K562 (cell line): ENCODE data around the gene GTF3C4. TPM values are rescaled to one million over a fixed set of nuclear protein-coding genes. Genes with fewer than 3 reads are reported as not detected.
A peak's percentile ranks its signal among the peaks of the same experiment; 100 is the strongest.

ENCODE experiments used
- ATAC-seq: fragments of 200-7000 bp; cut with Tn5 transposase; 3 replicates; pipeline ENCODE4 v1.9.1; 2020; ENCODE audit warnings: moderate library complexity
- BruUV-seq: library from RNA; stranded (reverse); fragments of 400-500 nt; replicated peaks from 2 replicates; lab custom pipeline; 2021; lab: Mats Ljungman, UMichigan
- CTCF ChIA-PET: fragments of 300-600 bp; formaldehyde crosslinking; extraction: SDS; loops from one replicate; lab custom pipeline; 2021; ENCODE audit warnings: low intra/inter-chr PET ratio; lab: Yijun Ruan, JAX
- POLR2A ChIA-PET: fragments of 300-600, 350-650 bp; sonication (Branson Sonifier 250); formaldehyde crosslinking; extraction: SDS; loops from one replicate; lab custom pipeline; 2021; ENCODE audit warnings: antibody characterized with exemption, inconsistent platforms; lab: Yijun Ruan, JAX
- DNase-seq, 4 experiments: peaks; one replicate each; pipeline versions ENCODE4 v3.0.0 to v3.0.0-alpha.2; 2011 to 2018; ENCODE audit warnings: low spot score in 3 of 4, mixed read lengths in 3 of 4; ENCODE audit errors: extremely low read depth in 1 of 4
- FAIRE-seq: peaks from 2 replicates; lab custom pipeline; 2011; peaks lifted over from hg19 to GRCh38; lab: Jason Lieb, UNC
- H2AFZ ChIP-seq: 2 replicates; pipeline ENCODE4 v1.6.0; 2011; ENCODE audit warnings: low read depth, low read length, control low read depth, inconsistent platforms
- H3K27ac ChIP-seq: fragments of 200-600 bp; 3 replicates; pipeline ENCODE4 v1.8.0; 2011; ENCODE audit warnings: low read depth, mild to moderate bottlenecking, control low read depth, inconsistent platforms, low read length, moderate library complexity, mixed read lengths; ENCODE audit errors: extremely low read depth
- H3K27me3 ChIP-seq, 2 experiments: fragments of 300-600 bp in 1 of 2; 2 replicates in 1 of 2; 3 replicates in 1 of 2; pipeline versions ENCODE4 v1.6.0 to v1.8.0; 2011; ENCODE audit warnings: inconsistent platforms in 2 of 2, low read length in 2 of 2, mild to moderate bottlenecking in 1 of 2, mixed read lengths in 1 of 2, moderate library complexity in 1 of 2; ENCODE audit not compliant: control insufficient read depth in 2 of 2, insufficient read depth in 2 of 2
- H3K36me3 ChIP-seq: fragments of 300-600 bp; 3 replicates; pipeline ENCODE4 v1.8.0; 2011; ENCODE audit warnings: mild to moderate bottlenecking, low read length, inconsistent platforms; ENCODE audit not compliant: control insufficient read depth, insufficient read depth
- H3K4me1 ChIP-seq, 2 experiments: fragments of 200-600 bp in 1 of 2; replicated peaks in 1 of 2; 2 replicates in 1 of 2; 3 replicates in 1 of 2; pipeline versions ENCODE4 v1.5.1 to v1.8.0; 2011; ENCODE audit warnings: inconsistent platforms in 2 of 2, low read length in 2 of 2, mild to moderate bottlenecking in 1 of 2, mixed read lengths in 1 of 2, moderate library complexity in 1 of 2; ENCODE audit not compliant: control insufficient read depth in 2 of 2, insufficient read depth in 2 of 2
- H3K4me2 ChIP-seq: 2 replicates; pipeline ENCODE4 v1.6.1; 2011; ENCODE audit warnings: low read length, control low read depth, inconsistent platforms, mixed read lengths; ENCODE audit not compliant: insufficient read depth
- H3K4me3 ChIP-seq: fragments of 200-600 bp; sonication (generic), shearing (Covaris generic); 2 replicates; pipeline ENCODE4 v1.5.1; 2016; ENCODE audit warnings: control low read depth, inconsistent platforms
- H3K79me2 ChIP-seq: fragments of 200-600 bp; 3 replicates; pipeline ENCODE4 v1.8.0; 2011; ENCODE audit warnings: low read length, inconsistent platforms; ENCODE audit not compliant: control insufficient read depth, insufficient read depth
- H3K9ac ChIP-seq, 2 experiments: 2 replicates each; pipeline versions ENCODE4 v1.6.0 to v1.6.1; 2011; ENCODE audit warnings: low read depth in 2 of 2, low read length in 2 of 2, control low read depth in 1 of 2, inconsistent platforms in 1 of 2, mild to moderate bottlenecking in 1 of 2, mixed read lengths in 1 of 2; ENCODE audit not compliant: insufficient read depth in 1 of 2
- H3K9me1 ChIP-seq: one replicate; pipeline ENCODE4 v1.6.0; 2011; ENCODE audit warnings: inconsistent platforms, mild to moderate bottlenecking, low read length, moderate library complexity; ENCODE audit not compliant: control insufficient read depth, insufficient read depth
- H3K9me3 ChIP-seq: replicated peaks from 2 replicates; pipeline ENCODE4 v1.5.1; 2011; ENCODE audit warnings: low read depth, low read length, inconsistent platforms; ENCODE audit not compliant: control insufficient read depth, insufficient read depth
- H4K20me1 ChIP-seq: replicated peaks from 2 replicates; pipeline ENCODE4 v1.6.1; 2011; ENCODE audit warnings: low read length, inconsistent platforms, mixed read lengths; ENCODE audit not compliant: control insufficient read depth, insufficient read depth
- HDAC3 ChIP-seq: fragments of 450-650 bp; IDR thresholded peaks from 2 replicates; pipeline ENCODE4 v1.6.1; 2018; ENCODE audit warnings: borderline replicate concordance, mild to moderate bottlenecking, moderate library complexity; ENCODE audit not compliant: partially characterized antibody
- MYC ChIP-seq, 2 experiments: fragments of 250-450 bp in 1 of 2; sonication (Bioruptor Pico) in 1 of 2; IDR thresholded peaks; 2 replicates each; pipeline versions ENCODE4 v1.5.1 to v1.6.1; 2012 to 2021; ENCODE audit warnings: low read depth in 2 of 2, borderline replicate concordance in 1 of 2, improper control_type of control experiment in 1 of 2, low read length in 1 of 2, mild to moderate bottlenecking in 1 of 2, moderate library complexity in 1 of 2
- NFIX ChIP-seq: fragments of 250-450 bp; sonication (Bioruptor Pico); IDR thresholded peaks from 2 replicates; pipeline ENCODE4 v1.4.0; 2020; ENCODE audit warnings: low read depth, mild to moderate bottlenecking, moderate library complexity
- NFRKB ChIP-seq: fragments of 450-650 bp; IDR thresholded peaks from 2 replicates; pipeline ENCODE4 v1.6.1; 2016; ENCODE audit warnings: low read depth
- NFYB ChIP-seq: IDR thresholded peaks from 2 replicates; pipeline ENCODE4 v1.6.1; 2011; ENCODE audit warnings: mild to moderate bottlenecking, moderate library complexity; ENCODE audit not compliant: insufficient read length; ENCODE audit errors: extremely low read depth
- NUFIP1 ChIP-seq: fragments of 450-650 bp; IDR thresholded peaks from 2 replicates; pipeline ENCODE4 v1.6.1; 2018; ENCODE audit not compliant: partially characterized antibody
- ZKSCAN3 ChIP-seq: fragments of 250-450 bp; sonication (Bioruptor Pico); IDR thresholded peaks from 2 replicates; pipeline ENCODE4 v1.4.0; 2020
- ZNF79 ChIP-seq: fragments of 250-450 bp; sonication (Bioruptor Pico); IDR thresholded peaks from 2 replicates; pipeline ENCODE4 v1.4.0; 2020; ENCODE audit warnings: low read depth, mild to moderate bottlenecking, moderate library complexity
- WGBS: fragments of 100-300 bp; shearing (Covaris generic); methylation state at CpG from one replicate; pipeline ENCODE4 v1.1.6; 2016; ENCODE audit warnings: low coverage, mixed read lengths; ENCODE audit not compliant: insufficient coverage; ENCODE audit errors: missing lambda C conversion rate; 5-methylcytosine and 5-hydroxymethylcytosine counted together
- in situ Hi-C: fragments of 300-500 bp; cut with MboI; formaldehyde crosslinking; loops from 4 replicates; pipeline ENCODE4 v1.15.0; 2018; ENCODE audit warnings: inconsistent platforms, mixed read lengths
- intact Hi-C: fragments of 100-400 bp; cut with micrococcal nuclease; formaldehyde crosslinking; loops from 2 replicates; pipeline ENCODE4 v1.14.2; 2022
- polyA plus RNA-seq, 8 experiments: library from polyadenylated mRNA; depleted of rRNA in 4 of 8; stranded (reverse) in 5 of 8; unstranded in 3 of 8; fragments of >200 nt; fragmentation: Nextera tagmentation in 2 of 8; fragmentation: Illumina TruSeq in 1 of 8; extraction: Ambion mirVana in 2 of 8; extraction: Trizol in 1 of 8; gene quantifications; 2 replicates each; pipeline versions ENCODE4 v1.2.1 to v1.2.3, GENCODE V29; 2011 to 2014; ENCODE audit warnings: inconsistent platforms in 1 of 8, missing spikeins in 1 of 8
- total RNA-seq, 7 experiments: library from RNA; depleted of rRNA in 6 of 7; stranded (reverse); fragments of >200 nt in 6 of 7; fragmentation: Illumina TruSeq in 2 of 7; extraction: Trizol in 2 of 7; gene quantifications; 2 replicates each; pipeline versions ENCODE4 v1.2.1 to v1.2.3, GENCODE V29; 2011 to 2021; ENCODE audit warnings: low replicate concordance in 1 of 7
- TF ChIP-seq, protein P1 (sequence below), 2 experiments: fragments of 150-350 bp in 1 of 2; IDR thresholded peaks; 2 replicates each; pipeline ENCODE4 v1.6.1; 2012 to 2016; ENCODE audit warnings: low read depth in 2 of 2, low read length in 2 of 2, mild to moderate bottlenecking in 1 of 2, moderate library complexity in 1 of 2

The GTF3C4 gene
- total and polyA plus RNA-seq, 9 of the 15 experiments (the other 6 are each of a cell fraction or from before 2014, with no cell fraction given), result 3.9 to 20.0 (median 12.2) TPM

DNA sequence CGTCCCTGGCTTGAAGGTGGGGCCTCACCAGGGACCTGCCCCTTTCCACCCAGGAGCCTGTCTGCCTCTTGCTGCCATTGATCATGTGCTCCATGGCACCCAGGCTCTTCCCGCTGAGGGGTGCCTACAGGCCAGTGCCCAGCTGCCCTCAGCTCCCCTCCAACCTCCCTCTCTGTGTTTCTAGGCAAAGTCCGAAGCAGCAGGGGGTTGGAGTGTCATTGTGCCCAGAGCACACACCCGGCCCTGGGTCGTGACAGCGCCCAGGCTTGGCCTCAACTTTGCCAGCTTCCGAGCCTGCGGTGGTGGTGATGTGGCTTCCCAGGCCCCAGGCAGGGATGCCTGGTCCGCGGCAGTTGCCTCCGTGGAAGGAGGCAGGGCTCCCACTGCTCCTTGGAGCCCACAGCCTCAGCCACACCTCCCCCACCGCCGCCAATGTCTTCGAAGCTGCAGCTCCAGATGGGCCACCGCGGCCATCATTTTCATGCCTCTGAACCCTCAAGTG, 52.4 kb downstream of the GTF3C4 start:
- WGBS, result 2% methylated on average over 16 of the region's 16 CpGs
- DNase-seq (no peak), FAIRE-seq (no peak)
- Histone ChIP-seq H3K9me1 (no peaks in the 10 kb centered on the region), H3K4me2 (no peak overlapping the region), H3K27ac (no peak overlapping the region), H2AFZ (no peak overlapping the region), H4K20me1 (no peaks in the 10 kb centered on the region), H3K79me2 (no peaks in the 10 kb centered on the region), H3K27me3 (peaks cover 59 to 78% of the 10 kb centered on the region in 2 experiments), H3K9ac (peak overlapping the region in 1 of 2 experiments; percentile 26; a peak in 1 of 4 replicates)
- BruUV-seq, result no TSS peak
- intact Hi-C loops, result no loop called here
- POLR2A ChIA-PET, result no interaction called here
- CTCF ChIA-PET, result no interaction called here
- no peak for TF ChIP-seq NUFIP1
- no peak for TF ChIP-seq MYC (IDR thresholded peaks at IDR 0.05; ENCODE audit: low read depth, low read length)
- TF ChIP-seq MYC (CRISPR knock-in tag; IDR thresholded peaks at IDR 0.05; ENCODE audit: borderline replicate concordance, low read depth), result no peak
- no peak for TF ChIP-seq NFRKB
- TF ChIP-seq ZKSCAN3 (CRISPR knock-in tag), result no peak
- TF ChIP-seq, protein P1, sequence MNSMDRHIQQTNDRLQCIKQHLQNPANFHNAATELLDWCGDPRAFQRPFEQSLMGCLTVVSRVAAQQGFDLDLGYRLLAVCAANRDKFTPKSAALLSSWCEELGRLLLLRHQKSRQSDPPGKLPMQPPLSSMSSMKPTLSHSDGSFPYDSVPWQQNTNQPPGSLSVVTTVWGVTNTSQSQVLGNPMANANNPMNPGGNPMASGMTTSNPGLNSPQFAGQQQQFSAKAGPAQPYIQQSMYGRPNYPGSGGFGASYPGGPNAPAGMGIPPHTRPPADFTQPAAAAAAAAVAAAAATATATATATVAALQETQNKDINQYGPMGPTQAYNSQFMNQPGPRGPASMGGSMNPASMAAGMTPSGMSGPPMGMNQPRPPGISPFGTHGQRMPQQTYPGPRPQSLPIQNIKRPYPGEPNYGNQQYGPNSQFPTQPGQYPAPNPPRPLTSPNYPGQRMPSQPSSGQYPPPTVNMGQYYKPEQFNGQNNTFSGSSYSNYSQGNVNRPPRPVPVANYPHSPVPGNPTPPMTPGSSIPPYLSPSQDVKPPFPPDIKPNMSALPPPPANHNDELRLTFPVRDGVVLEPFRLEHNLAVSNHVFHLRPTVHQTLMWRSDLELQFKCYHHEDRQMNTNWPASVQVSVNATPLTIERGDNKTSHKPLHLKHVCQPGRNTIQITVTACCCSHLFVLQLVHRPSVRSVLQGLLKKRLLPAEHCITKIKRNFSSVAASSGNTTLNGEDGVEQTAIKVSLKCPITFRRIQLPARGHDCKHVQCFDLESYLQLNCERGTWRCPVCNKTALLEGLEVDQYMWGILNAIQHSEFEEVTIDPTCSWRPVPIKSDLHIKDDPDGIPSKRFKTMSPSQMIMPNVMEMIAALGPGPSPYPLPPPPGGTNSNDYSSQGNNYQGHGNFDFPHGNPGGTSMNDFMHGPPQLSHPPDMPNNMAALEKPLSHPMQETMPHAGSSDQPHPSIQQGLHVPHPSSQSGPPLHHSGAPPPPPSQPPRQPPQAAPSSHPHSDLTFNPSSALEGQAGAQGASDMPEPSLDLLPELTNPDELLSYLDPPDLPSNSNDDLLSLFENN (IDR thresholded peaks at IDR 0.05; ENCODE audit: low read depth in 2 of 2, low read length in 2 of 2), result no peak
- no peak for TF ChIP-seq NFYB
- no peak for TF ChIP-seq ZNF79 (CRISPR knock-in tag)
- no peak for TF ChIP-seq HDAC3
- no peak for TF ChIP-seq NFIX
- TF ChIP-seq, all 486 proteins: peak for 0
- Histone ChIP-seq H3K9me3 (no peaks in the 10 kb centered on the region), H3K4me3 (no peak overlapping the region), H3K36me3 (no peaks in the 10 kb centered on the region), H3K4me1 (peaks cover 0 to 5% of the 10 kb centered on the region in 2 experiments; a peak in 3 of 5 replicates)
- ATAC-seq, result no peak
- in situ Hi-C loops, result no loop called here
